GM12878 (cell line): ENCODE results near the gene ZNF775. TPM values are rescaled to one million over a fixed set of nuclear protein-coding genes. Genes with fewer than 3 reads are reported as not detected.
A peak's percentile ranks its signal among the peaks of the same experiment; 100 is the strongest.

Experiments used
- BCL11A ChIP-seq: IDR thresholded peaks from 2 replicates; pipeline ENCODE4 v1.6.1; 2011; ENCODE audit warnings: low read depth, low read length
- BHLHE40 ChIP-seq, 2 experiments: fragments of 450-650 bp in 1 of 2; IDR thresholded peaks; 2 replicates each; pipeline ENCODE4 v1.6.1; 2011 to 2017; ENCODE audit warnings: low read depth in 2 of 2, borderline replicate concordance in 1 of 2, improper control_type of control experiment in 1 of 2, low read length in 1 of 2, mild to moderate bottlenecking in 1 of 2
- CBFB ChIP-seq: IDR thresholded peaks from 2 replicates; pipeline ENCODE4 v1.6.1; 2016; ENCODE audit warnings: antibody characterized with exemption, low read depth
- CBX5 ChIP-seq: sonication (generic); IDR thresholded peaks from 2 replicates; pipeline ENCODE4 v1.6.1; 2016; ENCODE audit warnings: low read depth, moderate library complexity, mild to moderate bottlenecking, inconsistent platforms
- FOXK2 ChIP-seq: fragments of 450-650 bp; IDR thresholded peaks from 2 replicates; pipeline ENCODE4 v1.6.1; 2017; ENCODE audit warnings: mild to moderate bottlenecking, moderate library complexity
- HSF1 ChIP-seq: fragments of 150-350 bp; IDR thresholded peaks from 2 replicates; pipeline ENCODE4 v1.6.1; 2014; ENCODE audit warnings: mild to moderate bottlenecking, low read depth, low read length
- IKZF2 ChIP-seq, 2 experiments: fragments of 450-650 bp; IDR thresholded peaks; 2 replicates each; pipeline ENCODE4 v1.6.1; 2017; ENCODE audit warnings: mild to moderate bottlenecking in 2 of 2, moderate library complexity in 2 of 2
- IRF5 ChIP-seq: fragments of 450-650 bp; IDR thresholded peaks from 2 replicates; pipeline ENCODE4 v1.6.1; 2017; ENCODE audit warnings: borderline replicate concordance
- NFYB ChIP-seq: IDR thresholded peaks from 2 replicates; pipeline ENCODE4 v1.6.1; 2011; ENCODE audit warnings: low read depth, mild to moderate bottlenecking, low read length, improper control_type of control experiment, moderate library complexity; ENCODE audit not compliant: insufficient read depth
- PAX8 ChIP-seq: fragments of 450-650 bp; IDR thresholded peaks from 2 replicates; pipeline ENCODE4 v1.6.1; 2017; ENCODE audit warnings: mild to moderate bottlenecking, moderate library complexity
- SIN3A ChIP-seq: IDR thresholded peaks from 2 replicates; pipeline ENCODE4 v1.6.1; 2012; ENCODE audit warnings: low read depth, low read length, improper control_type of control experiment
- SUZ12 ChIP-seq: fragments of 200-600 bp; sonication (generic); IDR thresholded peaks from one replicate; pipeline ENCODE4 v1.6.1; 2018; ENCODE audit warnings: antibody characterized with exemption, mild to moderate bottlenecking; ENCODE audit not compliant: unreplicated experiment
- TCF7 ChIP-seq: IDR thresholded peaks from 2 replicates; pipeline ENCODE4 v1.6.1; 2014; ENCODE audit warnings: antibody characterized with exemption, borderline replicate concordance
- ZBED1 ChIP-seq: IDR thresholded peaks from 2 replicates; pipeline ENCODE4 v1.6.1; 2016; ENCODE audit warnings: borderline replicate concordance
- ZBTB33 ChIP-seq: fragments of 450-650 bp; IDR thresholded peaks from 2 replicates; pipeline ENCODE4 v1.6.1; 2017; ENCODE audit warnings: mild to moderate bottlenecking
- ZBTB40 ChIP-seq: fragments of 450-650 bp; IDR thresholded peaks from 2 replicates; pipeline ENCODE4 v1.6.1; 2016; ENCODE audit warnings: mild to moderate bottlenecking, moderate library complexity, borderline replicate concordance
- ZNF24 ChIP-seq: fragments of 450-650 bp; IDR thresholded peaks from 2 replicates; pipeline ENCODE4 v1.6.1; 2017; ENCODE audit warnings: antibody characterized with exemption, mild to moderate bottlenecking
- ZSCAN29 ChIP-seq: fragments of 450-650 bp; IDR thresholded peaks from 2 replicates; pipeline ENCODE4 v1.6.1; 2017; ENCODE audit warnings: mild to moderate bottlenecking, moderate library complexity
- polyA plus RNA-seq, 11 experiments: library from polyadenylated mRNA; depleted of rRNA in 4 of 11; unstranded in 6 of 11; stranded (reverse) in 5 of 11; fragments of >200 nt; fragmentation: Nextera tagmentation in 4 of 11; fragmentation: Illumina TruSeq in 1 of 11; extraction: Ambion mirVana in 4 of 11; extraction: Trizol in 1 of 11; gene quantifications; 1 replicate in 1 of 11; 2 replicates in 10 of 11; pipeline versions ENCODE4 v1.2.1 to v1.2.3, GENCODE V29; 2011 to 2016; ENCODE audit warnings: inconsistent platforms in 2 of 11, missing spikeins in 2 of 11, low read depth in 1 of 11
- total RNA-seq, 4 experiments: library from RNA; depleted of rRNA in 3 of 4; stranded (reverse); fragments of >200 nt in 3 of 4; fragmentation: Illumina TruSeq in 1 of 4; extraction: Trizol in 1 of 4; gene quantifications; 2 replicates each; pipeline versions ENCODE4 v1.2.1 to v1.2.3, GENCODE V29; 2013 to 2021

Gene ZNF775
- total and polyA plus RNA-seq, 10 of the 15 experiments (the other 5 are each of a cell fraction or from before 2014, with no cell fraction given) = 0.05 to 14.3 (median 2.1) TPM

GRCh38 chr7:150406567-150407421, 27.7 kb downstream of the ZNF775 start (continued):
- no peak for TF ChIP-seq SUZ12
- no peak for TF ChIP-seq ZBTB33
- no peak for TF ChIP-seq CBFB
- TF ChIP-seq TCF7 = no peak
- no peak for TF ChIP-seq NFYB
- no peak for TF ChIP-seq ZNF24
- 0 out of 2 replicates have a peak, but pooled peaks have one; percentile 46 for TF ChIP-seq BCL11A
- no peak for TF ChIP-seq CBX5
- peak; percentile 71 for TF ChIP-seq FOXK2
- TF ChIP-seq ZSCAN29 = no peak
- no peak for TF ChIP-seq HSF1
- TF ChIP-seq PAX8 = no peak
- peak in 1 of 2 experiments; percentile 38; a peak in 1 of 4 replicates for TF ChIP-seq BHLHE40 (IDR thresholded peaks at IDR 0.05; ENCODE audit: borderline replicate concordance in 1 of 2, low read depth in 2 of 2, low read length in 1 of 2)
- no peak for TF ChIP-seq SIN3A
- no peak for TF ChIP-seq ZBTB40
- peak; percentile 90 to 94 for TF ChIP-seq IKZF2 (IDR thresholded peaks at IDR 0.05)
- no peak for TF ChIP-seq IRF5
- no peak for TF ChIP-seq ZBED1
